CD4-positive, alpha-beta memory T cell (primary cell): ENCODE measurements around the gene THAP11. TPM values are rescaled to one million over a fixed set of nuclear protein-coding genes. Genes with fewer than 3 reads are reported as not detected.
A peak's percentile ranks its signal among the peaks of the same experiment; 100 is the strongest.

ENCODE experiments used
- CTCF ChIA-PET: fragments of 350-600 bp; sonication (Branson Sonifier 250); formaldehyde crosslinking; loops from one replicate; lab custom pipeline; 2021; ENCODE audit warnings: inconsistent platforms; ENCODE audit not compliant: partially characterized antibody; lab: Charles Lee
- POLR2A ChIA-PET: fragments of 350-600 bp; sonication (Branson Sonifier 250); formaldehyde crosslinking; loops from one replicate; lab custom pipeline; 2021; ENCODE audit not compliant: partially characterized antibody; lab: Charles Lee
- DNase-seq, 5 donors: peaks; one replicate each; pipeline versions ENCODE4 v3.0.0 to v3.0.0-alpha.2; 2020 to 2022; ENCODE audit warnings: mixed read lengths in 1 of 5
- H3K27ac ChIP-seq: one replicate; pipeline ENCODE4 v1.7.0; 2013; ENCODE audit warnings: low read depth, low read length
- H3K27me3 ChIP-seq: 2 replicates; pipeline ENCODE4 v1.7.0; 2013; ENCODE audit warnings: mild to moderate bottlenecking, low read length, moderate library complexity; ENCODE audit not compliant: insufficient read depth
- H3K36me3 ChIP-seq: 2 replicates; pipeline ENCODE4 v1.7.0; 2013; ENCODE audit warnings: mild to moderate bottlenecking, low read length, moderate library complexity; ENCODE audit not compliant: insufficient read depth
- H3K4me1 ChIP-seq: 2 replicates; pipeline ENCODE4 v1.7.0; 2013; ENCODE audit warnings: mild to moderate bottlenecking, low read length, moderate library complexity; ENCODE audit not compliant: insufficient read depth
- H3K4me3 ChIP-seq, 2 donors: one replicate each; pipeline ENCODE4 v1.7.0; 2013; ENCODE audit warnings: low read length in 2 of 2, mild to moderate bottlenecking in 1 of 2
- H3K9me3 ChIP-seq, 2 donors: one replicate each; pipeline ENCODE4 v1.7.0; 2013; ENCODE audit warnings: low read length in 2 of 2, control low read depth in 1 of 2; ENCODE audit not compliant: control insufficient read depth in 1 of 2
- H3K27ac Mint-ChIP-seq, 7 donors: one replicate each; pipeline ENCODE4 v1.8.0; 2020 to 2021; ENCODE audit warnings: mixed read lengths in 7 of 7, mild to moderate bottlenecking in 6 of 7, inconsistent platforms in 3 of 7, moderate library complexity in 3 of 7
- H3K27me3 Mint-ChIP-seq, 2 donors: one replicate each; pipeline ENCODE4 v1.8.0; 2020 to 2021; ENCODE audit warnings: mixed read lengths in 2 of 2
- H3K36me3 Mint-ChIP-seq, 2 donors: one replicate each; pipeline ENCODE4 v1.8.0; 2020 to 2021; ENCODE audit warnings: mixed read lengths in 2 of 2, inconsistent platforms in 1 of 2, mild to moderate bottlenecking in 1 of 2
- H3K4me1 Mint-ChIP-seq, 4 donors: one replicate each; pipeline ENCODE4 v1.8.0; 2020 to 2021; ENCODE audit warnings: mixed read lengths in 4 of 4, mild to moderate bottlenecking in 1 of 4
- H3K4me3 Mint-ChIP-seq, 8 donors: one replicate each; pipeline ENCODE4 v1.8.0; 2020 to 2021; ENCODE audit warnings: mixed read lengths in 8 of 8, mild to moderate bottlenecking in 7 of 8, moderate library complexity in 6 of 8, inconsistent platforms in 3 of 8
- H3K9me3 Mint-ChIP-seq, 8 donors: one replicate each; pipeline ENCODE4 v1.8.0; 2020 to 2021; ENCODE audit warnings: mixed read lengths in 8 of 8, mild to moderate bottlenecking in 5 of 8, inconsistent platforms in 3 of 8, moderate library complexity in 1 of 8
- intact Hi-C: fragments of 100-400 bp; cut with micrococcal nuclease; formaldehyde crosslinking; loops from one replicate; pipeline ENCODE4 v1.15.1; 2023
- polyA plus RNA-seq, 2 donors: library from polyadenylated mRNA; unstranded; fragments of 300-500 nt; fragmentation: Illumina TruSeq; gene quantifications; one replicate each; pipeline ENCODE4 v1.2.3, GENCODE V29; 2021
- total RNA-seq, 2 experiments: library from RNA; stranded (reverse); gene quantifications; one replicate each; pipeline ENCODE4 v1.2.3, GENCODE V29; 2021

THAP11 gene
- total and polyA plus RNA-seq, 4 experiments from 2014 or later = 56.8 to 147 (median 94.4) TPM

DNA sequence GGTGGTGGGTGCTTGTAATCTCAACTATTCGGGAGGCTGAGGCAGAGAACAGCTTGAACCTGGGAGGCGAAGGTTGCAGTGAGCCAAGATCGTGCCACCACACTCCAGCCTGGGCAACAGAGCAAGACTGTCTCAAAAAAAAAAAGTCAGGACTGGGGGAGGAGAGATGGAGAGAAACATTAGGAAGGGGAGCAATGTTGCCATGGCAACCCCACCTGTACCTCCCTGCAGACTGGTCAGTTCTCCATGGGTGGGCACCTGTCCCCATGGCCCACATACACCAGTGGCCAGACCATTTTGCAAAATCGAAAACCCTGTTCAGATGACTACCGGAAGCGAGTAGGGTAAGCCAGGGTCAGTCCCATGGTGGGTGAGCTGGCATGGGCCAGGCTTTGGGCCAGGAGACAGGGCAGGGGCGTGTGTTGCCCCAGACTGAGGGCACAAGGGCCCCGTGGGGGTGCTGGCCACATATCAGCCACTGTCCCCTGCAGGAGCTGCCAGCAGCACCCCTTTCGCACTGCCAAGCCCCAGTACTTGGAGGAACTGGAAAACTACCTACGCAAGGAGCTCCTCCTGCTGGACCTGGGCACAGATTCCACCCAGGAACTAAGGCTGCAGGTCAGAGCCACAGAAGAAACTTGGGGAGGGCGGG is 21.4 kb upstream of the THAP11 start:
- no peaks in the 10 kb centered on the region for H3K4me1 ChIP-seq
- Mint-ChIP-seq H3K27ac (no peak overlapping the region), H3K4me1 (peaks cover 0 to 8% (median 5%) of the 10 kb centered on the region in 4 donors), H3K4me3 (no peak overlapping the region), H3K36me3 (peaks cover 0 to 2% of the 10 kb centered on the region in 2 donors), H3K9me3 (no peaks in the 10 kb centered on the region), H3K27me3 (no peaks in the 10 kb centered on the region)
- no peaks in the 10 kb centered on the region for H3K27me3 ChIP-seq
- intact Hi-C loops = no loop called here
- no peak overlapping the region for H3K4me3 ChIP-seq
- no peaks in the 10 kb centered on the region for H3K36me3 ChIP-seq
- ChIA-PET CTCF (interaction anchor here (1.3 to 1.6 kb wide), 2 partner anchors 106 to 454 kb away, joined by 3 to 4 read pairs; no protein-coding TSS in a partner anchor), POLR2A (no interaction called here)
- H3K9me3 ChIP-seq = no peaks in the 10 kb centered on the region
- DNase-seq = no peak
- H3K27ac ChIP-seq = no peak overlapping the region

DNA sequence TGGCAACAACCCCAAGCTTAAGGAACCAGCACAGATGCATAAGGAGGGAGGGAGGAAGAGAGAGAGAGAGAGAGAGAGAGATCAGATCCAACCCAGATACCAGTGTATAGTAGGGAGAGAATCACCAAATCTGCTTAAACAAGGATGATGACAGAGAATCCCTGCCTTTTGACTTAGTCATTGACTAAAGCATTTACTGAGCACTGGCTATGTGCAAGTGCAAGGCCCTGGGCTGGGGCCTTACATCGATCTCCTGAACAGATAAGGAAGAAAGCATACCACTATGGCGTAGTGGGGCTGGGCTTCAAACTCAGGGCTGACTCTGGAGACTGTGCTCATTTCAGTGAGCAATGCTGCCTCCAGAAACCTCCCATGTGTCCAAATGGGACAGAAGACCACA is 19.6 kb upstream of the THAP11 start:
- CTCF ChIA-PET = no interaction called here
- Histone ChIP-seq H3K27ac (no peak overlapping the region), H3K4me3 (no peak overlapping the region), H3K36me3 (no peaks in the 10 kb centered on the region), H3K27me3 (no peaks in the 10 kb centered on the region), H3K4me1 (no peaks in the 10 kb centered on the region), H3K9me3 (no peaks in the 10 kb centered on the region)
- peaks cover 0 to 4% of the 10 kb centered on the region in 2 donors for H3K36me3 Mint-ChIP-seq
- H3K4me1 Mint-ChIP-seq = no peaks in the 10 kb centered on the region
- POLR2A ChIA-PET = no interaction called here
- intact Hi-C loops = no loop called here
- DNase-seq = no peak
- no peak overlapping the region for H3K4me3 Mint-ChIP-seq
- H3K27ac Mint-ChIP-seq = no peak overlapping the region
- H3K27me3 Mint-ChIP-seq = no peaks in the 10 kb centered on the region
- H3K9me3 Mint-ChIP-seq = no peaks in the 10 kb centered on the region

- Histone ChIP-seq H3K27ac (no peak overlapping the region), H3K9me3 (no peaks in the 10 kb centered on the region), H3K4me1 (no peaks in the 10 kb centered on the region), H3K4me3 (no peak overlapping the region), H3K27me3 (no peaks in the 10 kb centered on the region), H3K36me3 (peaks cover 12% of the 10 kb centered on the region)
- no peak for DNase-seq
- Mint-ChIP-seq H3K4me1 (no peaks in the 10 kb centered on the region), H3K9me3 (no peaks in the 10 kb centered on the region), H3K4me3 (no peak overlapping the region), H3K36me3 (peaks cover 4 to 28% of the 10 kb centered on the region in 2 donors), H3K27ac (peak overlapping the region in 2 of 7 donors; percentile 8 to 22), H3K27me3 (no peaks in the 10 kb centered on the region)
- ChIA-PET CTCF (interaction anchor here (1.2 to 4.3 kb wide), 2 partner anchors 9 to 59 kb away, joined by 3 to 25 read pairs; no protein-coding TSS in a partner anchor), POLR2A (no interaction called here)
- intact Hi-C loops = no loop called here
Observed at GRCh38 chr16:67825119-67825518, 17.0 kb upstream of the THAP11 start.

DNA sequence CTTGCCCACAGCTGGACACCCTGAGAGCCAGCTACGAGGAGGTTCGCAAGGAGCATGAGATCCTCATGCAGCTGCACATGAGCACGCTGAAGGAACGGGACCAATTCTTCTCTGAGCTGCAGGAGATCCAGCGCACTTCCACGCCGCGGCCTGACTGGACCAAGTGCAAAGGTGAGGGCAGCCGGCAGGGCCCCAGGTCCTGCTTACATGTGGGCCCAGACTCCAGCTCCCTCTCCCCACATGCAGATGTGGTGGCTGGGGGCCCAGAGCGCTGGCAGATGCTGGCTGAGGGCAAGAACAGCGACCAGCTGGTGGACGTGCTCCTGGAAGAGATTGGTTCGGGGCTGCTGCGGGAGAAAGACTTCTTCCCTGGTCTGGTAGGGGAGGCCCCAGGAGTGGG is 16.2 kb upstream of the THAP11 start:
- DNase-seq = no peak
- Histone ChIP-seq H3K9me3 (no peaks in the 10 kb centered on the region), H3K27ac (no peak overlapping the region), H3K4me1 (no peaks in the 10 kb centered on the region), H3K36me3 (peaks cover 19% of the 10 kb centered on the region), H3K4me3 (no peak overlapping the region), H3K27me3 (no peaks in the 10 kb centered on the region)
- no peaks in the 10 kb centered on the region for H3K4me1 Mint-ChIP-seq
- H3K9me3 Mint-ChIP-seq = no peaks in the 10 kb centered on the region
- peaks cover 4 to 35% of the 10 kb centered on the region in 2 donors for H3K36me3 Mint-ChIP-seq
- ChIA-PET POLR2A (interaction anchor here (1.2 to 1.7 kb wide), 2 partner anchors 10 to 20 kb away, joined by 3 to 4 read pairs; no protein-coding TSS in a partner anchor), CTCF (interaction anchor here (1.2 to 4.3 kb wide), 2 partner anchors 10 to 58 kb away, joined by 3 to 25 read pairs; no protein-coding TSS in a partner anchor)
- H3K4me3 Mint-ChIP-seq = no peak overlapping the region
- H3K27ac Mint-ChIP-seq = no peak overlapping the region
- intact Hi-C loops = no loop called here
- no peaks in the 10 kb centered on the region for H3K27me3 Mint-ChIP-seq

DNA sequence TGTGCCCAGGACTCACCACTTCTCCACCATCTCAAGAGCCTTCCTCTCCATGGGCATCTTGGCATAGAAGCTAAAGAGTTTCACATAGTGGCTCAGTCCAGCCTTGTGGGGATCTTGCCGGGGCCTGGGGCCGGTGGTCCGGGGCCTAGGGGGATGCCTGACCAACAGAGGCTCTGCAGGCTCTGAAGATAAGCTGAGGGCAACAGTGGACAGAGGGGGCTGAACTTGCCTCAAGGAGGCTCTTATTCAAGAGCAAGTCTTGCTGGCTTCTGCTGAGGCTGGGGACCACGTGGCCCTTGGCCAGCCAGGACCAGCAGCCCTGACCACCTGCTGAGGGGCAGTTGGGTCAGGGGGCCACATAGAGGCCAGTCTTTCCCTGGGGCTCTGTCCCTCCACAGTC is 13.5 kb upstream of the THAP11 start:
- ChIA-PET POLR2A (interaction anchor here (1.6 kb wide), 1 partner anchor 18 kb away, joined by 4 read pairs; no protein-coding TSS in a partner anchor), CTCF (interaction anchor here (4.3 kb wide), 1 partner anchor 13 kb away, joined by 25 read pairs; no protein-coding TSS in a partner anchor)
- Mint-ChIP-seq H3K36me3 (peaks cover 4 to 45% of the 10 kb centered on the region in 2 donors), H3K4me1 (peaks cover 7 to 16% (median 10%) of the 10 kb centered on the region in 4 donors), H3K4me3 (no peak overlapping the region), H3K27me3 (no peaks in the 10 kb centered on the region), H3K9me3 (no peaks in the 10 kb centered on the region), H3K27ac (no peak overlapping the region)
- intact Hi-C loops = no loop called here
- Histone ChIP-seq H3K36me3 (peaks cover 31% of the 10 kb centered on the region), H3K27ac (no peak overlapping the region), H3K9me3 (no peaks in the 10 kb centered on the region), H3K27me3 (no peaks in the 10 kb centered on the region), H3K4me3 (no peak overlapping the region), H3K4me1 (peaks cover 10% of the 10 kb centered on the region)
- DNase-seq = no peak

- H3K4me1 ChIP-seq = peaks cover 16% of the 10 kb centered on the region
- no peaks in the 10 kb centered on the region for H3K27me3 ChIP-seq
- peak overlapping the region; percentile 60 for H3K27ac ChIP-seq
- H3K9me3 Mint-ChIP-seq = no peaks in the 10 kb centered on the region
- H3K9me3 ChIP-seq = no peaks in the 10 kb centered on the region
- peak overlapping the region; percentile 53 to 74 for H3K4me3 ChIP-seq
- H3K36me3 Mint-ChIP-seq = peaks cover 4 to 39% of the 10 kb centered on the region in 2 donors
- H3K4me1 Mint-ChIP-seq = peaks cover 10 to 21% (median 15%) of the 10 kb centered on the region in 4 donors
- DNase-seq = no peak
- peak overlapping the region in 5 of 7 donors; percentile 32 to 84 (median 57) for H3K27ac Mint-ChIP-seq
- CTCF ChIA-PET = interaction anchor here (0.9 to 2.5 kb wide), 6 partner anchors 12 to 312 kb away, joined by 3 to 17 read pairs (median 6); partner anchors contain the start of genes RANBP10 and TSNAXIP1
- no peaks in the 10 kb centered on the region for H3K27me3 Mint-ChIP-seq
- intact Hi-C loops = loop anchor here (1.0 kb wide), 3 partner anchors 9 to 27 kb away; partner anchors contain the start of genes NUTF2, RANBP10, THAP11 and TSNAXIP1
- POLR2A ChIA-PET = interaction anchor here (0.5 to 5.6 kb wide), 9 partner anchors 12 to 352 kb away, joined by 4 to 60 read pairs (median 8); partner anchors contain the start of genes ATP6V0D1, CARMIL2, CTCF and NUTF2
- H3K4me3 Mint-ChIP-seq = peak overlapping the region; percentile 87 to 95 (median 91)
- peaks cover 31% of the 10 kb centered on the region for H3K36me3 ChIP-seq
Observed at GRCh38 chr16:67833030-67833414, 9.1 kb upstream of the THAP11 start.
